ENCODE measurements around the gene SSUH2. TPM values are rescaled to one million over a fixed set of nuclear protein-coding genes. Genes with fewer than 3 reads are reported as not detected.

SSUH2 gene
- total RNA-seq, 1 donor: not detected

GRCh38 chr3:8574040-8574669 lies 70.4 kb downstream of the SSUH2 start:
- no peak overlapping the region for H3K4me3 ChIP-seq (ENCODE audit: low read depth, low read length)
- DNase-seq (ENCODE audit: low read depth): no peak
- no peak for TF ChIP-seq CTCF (IDR thresholded peaks at IDR 0.05; ENCODE audit: insufficient read depth, low read length)

- TF ChIP-seq CTCF (IDR thresholded peaks at IDR 0.05; ENCODE audit: insufficient read depth, low read length): no peak
- peak; percentile 78 for DNase-seq (ENCODE audit: low read depth)
- no peak overlapping the region for H3K4me3 ChIP-seq (ENCODE audit: low read depth, low read length)
These were observed 71.2 kb downstream of the SSUH2 start for GRCh38 chr3:8573342-8573926.

GRCh38 chr3:8571256-8571655 lies 73.3 kb downstream of the SSUH2 start:
- H3K4me3 ChIP-seq (ENCODE audit: low read depth, low read length): no peak overlapping the region
- DNase-seq (ENCODE audit: low read depth): no peak
- no peak for TF ChIP-seq CTCF (IDR thresholded peaks at IDR 0.05; ENCODE audit: insufficient read depth, low read length)

Other genes starting within 250 kb of the SSUH2 start
- gene LMCD1, start 143.0 kb downstream of the SSUH2 start, total RNA-seq (ENCODE audit: low replicate concordance): 22.4 and 30.3 TPM in 2 replicates
- gene CAV3, start 89.0 kb upstream of the SSUH2 start, total RNA-seq (ENCODE audit: low replicate concordance): not detected in 2 replicates
- 6.1 and 7.0 TPM in 2 replicates for gene OXTR, start 124.8 kb upstream of the SSUH2 start, total RNA-seq (ENCODE audit: low replicate concordance)